Activated CD8-positive, alpha-beta T cell treated with anti-CD3 and anti-CD28 coated beads for 36 hours (primary cell): ENCODE results near the gene ADNP. TPM values are rescaled to one million over a fixed set of nuclear protein-coding genes. Genes with fewer than 3 reads are reported as not detected.

ENCODE experiments used
- ATAC-seq: fragments of 200-7000 bp; cut with Tn5 transposase; one replicate; pipeline ENCODE4 v1.10.0; 2021; ENCODE audit warnings: mild to moderate bottlenecking, moderate library complexity
- CTCF ChIA-PET: fragments of 350-600 bp; sonication (Branson Sonifier 250); formaldehyde crosslinking; loops from one replicate; lab custom pipeline; 2021; ENCODE audit warnings: antibody characterized with exemption; lab: Charles Lee
- POLR2A ChIA-PET: fragments of 350-600 bp; sonication (Branson Sonifier 250); formaldehyde crosslinking; loops from one replicate; lab custom pipeline; 2021; ENCODE audit warnings: antibody characterized with exemption; lab: Charles Lee
- DNase-seq: peaks from one replicate; pipeline ENCODE4 v3.0.0-alpha.2; 2020
- H3K27ac Mint-ChIP-seq: one replicate; pipeline ENCODE4 v1.8.0; 2021; ENCODE audit warnings: mild to moderate bottlenecking, mixed read lengths
- H3K27me3 Mint-ChIP-seq: one replicate; pipeline ENCODE4 v1.8.0; 2021; ENCODE audit warnings: mixed read lengths
- H3K36me3 Mint-ChIP-seq: one replicate; pipeline ENCODE4 v1.8.0; 2021; ENCODE audit warnings: low read depth, mixed read lengths
- H3K4me1 Mint-ChIP-seq: one replicate; pipeline ENCODE4 v1.8.0; 2021; ENCODE audit warnings: low read depth, mixed read lengths
- H3K4me3 Mint-ChIP-seq: one replicate; pipeline ENCODE4 v1.8.0; 2021; ENCODE audit warnings: mild to moderate bottlenecking, moderate library complexity, mixed read lengths
- H3K9me3 Mint-ChIP-seq: one replicate; pipeline ENCODE4 v1.8.0; 2021; ENCODE audit warnings: mixed read lengths
- intact Hi-C: fragments of 100-400 bp; cut with micrococcal nuclease; formaldehyde crosslinking; loops from one replicate; pipeline ENCODE4 v1.10.0; 2022
- total RNA-seq, 2 experiments: library from RNA; stranded (reverse); gene quantifications; one replicate each; pipeline ENCODE4 v1.2.3, GENCODE V29; 2021
- TF ChIP-seq, protein P1 (sequence below): fragments of 200-600 bp; IDR thresholded peaks from one replicate; pipeline ENCODE4 v1.8.0; 2022; ENCODE audit warnings: antibody characterized with exemption, mild to moderate bottlenecking

Gene ADNP
- total RNA-seq, 2 experiments from 2014 or later, result 58.9 to 60.0 TPM

DNA sequence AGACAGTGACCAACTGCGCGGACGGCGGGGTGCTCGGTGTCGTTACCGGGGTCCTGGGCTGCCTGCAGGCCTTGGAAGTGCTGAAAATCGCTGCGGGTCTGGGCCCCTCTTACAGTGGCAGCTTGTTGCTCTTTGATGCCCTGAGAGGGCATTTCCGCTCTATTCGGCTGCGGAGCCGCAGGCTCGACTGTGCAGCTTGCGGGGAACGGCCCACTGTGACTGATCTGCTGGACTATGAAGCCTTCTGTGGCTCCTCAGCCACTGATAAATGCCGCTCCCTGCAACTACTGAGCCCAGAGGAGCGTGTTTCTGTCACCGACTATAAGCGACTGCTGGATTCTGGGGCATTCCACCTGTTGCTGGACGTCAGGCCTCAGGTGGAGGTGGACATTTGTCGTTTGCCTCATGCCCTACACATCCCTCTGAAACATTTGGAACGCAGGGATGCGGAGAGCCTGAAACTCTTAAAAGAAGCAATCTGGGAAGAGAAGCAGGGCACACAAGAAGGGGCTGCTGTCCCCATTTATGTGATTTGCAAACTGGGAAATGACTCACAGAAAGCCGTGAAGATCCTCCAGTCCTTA is 28.4 kb upstream of the ADNP start:
- peaks cover 28% of the 10 kb centered on the region for H3K36me3 Mint-ChIP-seq
- peak overlapping the region; percentile 96 for H3K4me3 Mint-ChIP-seq
- H3K27me3 Mint-ChIP-seq, result no peaks in the 10 kb centered on the region
- TF ChIP-seq, protein P1, sequence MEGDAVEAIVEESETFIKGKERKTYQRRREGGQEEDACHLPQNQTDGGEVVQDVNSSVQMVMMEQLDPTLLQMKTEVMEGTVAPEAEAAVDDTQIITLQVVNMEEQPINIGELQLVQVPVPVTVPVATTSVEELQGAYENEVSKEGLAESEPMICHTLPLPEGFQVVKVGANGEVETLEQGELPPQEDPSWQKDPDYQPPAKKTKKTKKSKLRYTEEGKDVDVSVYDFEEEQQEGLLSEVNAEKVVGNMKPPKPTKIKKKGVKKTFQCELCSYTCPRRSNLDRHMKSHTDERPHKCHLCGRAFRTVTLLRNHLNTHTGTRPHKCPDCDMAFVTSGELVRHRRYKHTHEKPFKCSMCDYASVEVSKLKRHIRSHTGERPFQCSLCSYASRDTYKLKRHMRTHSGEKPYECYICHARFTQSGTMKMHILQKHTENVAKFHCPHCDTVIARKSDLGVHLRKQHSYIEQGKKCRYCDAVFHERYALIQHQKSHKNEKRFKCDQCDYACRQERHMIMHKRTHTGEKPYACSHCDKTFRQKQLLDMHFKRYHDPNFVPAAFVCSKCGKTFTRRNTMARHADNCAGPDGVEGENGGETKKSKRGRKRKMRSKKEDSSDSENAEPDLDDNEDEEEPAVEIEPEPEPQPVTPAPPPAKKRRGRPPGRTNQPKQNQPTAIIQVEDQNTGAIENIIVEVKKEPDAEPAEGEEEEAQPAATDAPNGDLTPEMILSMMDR, result no peak
- ATAC-seq (no peak), DNase-seq (no peak)
- peaks cover 41% of the 10 kb centered on the region for H3K4me1 Mint-ChIP-seq
- intact Hi-C loops, result no loop called here
- ChIA-PET POLR2A (interaction anchor here (1.7 to 3.4 kb wide), 3 partner anchors 9 to 28 kb away, joined by 5 to 85 read pairs (median 7); partner anchors contain the start of gene ADNP), CTCF (interaction anchor here (2.1 to 3.5 kb wide), 4 partner anchors 14 to 165 kb away, joined by 7 to 23 read pairs (median 12); partner anchors contain the start of gene BCAS4)
- peak overlapping the region; percentile 100 for H3K27ac Mint-ChIP-seq
- H3K9me3 Mint-ChIP-seq, result no peaks in the 10 kb centered on the region

GRCh38 chr20:50958615-50959542 is 27.6 kb upstream of the ADNP start, which contains the start of gene MOCS3:
MOCS3 (plus strand) TSS chr20:50958818; CDS start chr20:50958843, 25 bp downstream.
- ChIA-PET CTCF (interaction anchor here (0.6 to 3.5 kb wide), 13 partner anchors 13 to 170 kb away, joined by 3 to 23 read pairs (median 7); partner anchors contain the start of genes ADNP and BCAS4), POLR2A (interaction anchor here (0.6 to 3.4 kb wide), 20 partner anchors 10 to 642 kb away, joined by 3 to 85 read pairs (median 4); partner anchors contain the start of genes ADNP, BCAS4 and PARD6B)
- ATAC-seq (peak; percentile 84), DNase-seq (peak; percentile 85)
- intact Hi-C loops, result no loop called here
- peaks cover 28% of the 10 kb centered on the region for H3K36me3 Mint-ChIP-seq
- no peaks in the 10 kb centered on the region for H3K27me3 Mint-ChIP-seq
- no peaks in the 10 kb centered on the region for H3K9me3 Mint-ChIP-seq
- TF ChIP-seq, protein P1, result no peak
- H3K27ac Mint-ChIP-seq, result peak within 1 kb of the TSS; percentile 100
- H3K4me3 Mint-ChIP-seq, result peak within 1 kb of the TSS; percentile 96
- H3K4me1 Mint-ChIP-seq, result peaks cover 48% of the 10 kb centered on the region

DNA sequence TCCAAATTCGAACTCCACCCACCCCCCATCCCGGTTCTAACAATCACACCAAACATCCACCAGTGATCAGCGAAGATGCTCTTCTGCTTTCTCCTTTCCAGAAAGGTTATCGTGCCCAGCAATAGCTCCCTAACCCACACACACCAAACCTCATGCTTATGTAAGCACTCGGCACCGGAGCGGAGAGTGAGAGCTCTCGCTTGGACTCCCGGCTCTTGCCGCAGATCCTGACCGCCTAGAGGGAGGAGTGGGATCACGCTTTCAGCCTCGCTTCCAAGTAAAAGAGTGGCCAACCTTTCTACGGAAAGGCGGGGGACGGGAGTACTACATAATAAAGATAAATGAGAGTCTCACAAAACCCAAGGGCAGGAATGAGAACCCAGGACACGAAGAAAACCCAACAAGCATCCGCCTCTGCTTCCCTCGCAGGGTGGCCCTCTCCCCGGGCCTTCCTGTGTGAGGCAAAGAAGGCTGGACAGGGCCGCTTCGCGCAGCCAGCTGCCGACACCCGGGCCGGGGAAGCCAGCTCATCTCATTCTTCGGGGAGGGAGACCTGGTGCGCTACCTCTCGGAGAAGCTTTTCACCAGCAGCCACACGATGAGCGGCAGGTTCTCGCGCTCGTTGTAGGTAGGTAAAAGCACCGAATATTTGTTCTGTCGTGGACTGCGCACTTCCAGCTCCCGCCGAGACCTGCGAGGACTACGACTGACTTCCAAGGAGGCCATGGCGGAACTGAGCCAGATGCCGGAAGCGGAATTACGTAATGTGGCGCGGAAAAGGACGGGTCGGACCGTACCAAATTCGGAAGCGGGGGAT is 26.8 kb upstream of the ADNP start, which contains the start of gene DPM1:
DPM1 (minus strand) TSS at position 735 of the 817 bp plus-strand sequence; CDS start at position 726, 9 bp downstream.
- Mint-ChIP-seq H3K27me3 (no peaks in the 10 kb centered on the region), H3K4me3 (peak within 1 kb of the TSS; percentile 96), H3K36me3 (peaks cover 36% of the 10 kb centered on the region), H3K9me3 (no peaks in the 10 kb centered on the region), H3K27ac (peak within 1 kb of the TSS; percentile 100), H3K4me1 (peaks cover 56% of the 10 kb centered on the region)
- ChIA-PET CTCF (interaction anchor here (0.6 to 3.5 kb wide), 13 partner anchors 13 to 170 kb away, joined by 3 to 23 read pairs (median 7); partner anchors contain the start of genes ADNP and BCAS4), POLR2A (interaction anchor here (0.6 to 3.4 kb wide), 25 partner anchors 8 to 641 kb away, joined by 3 to 85 read pairs (median 4); partner anchors contain the start of genes ADNP, BCAS4 and PARD6B)
- peak; percentile 81 for ATAC-seq
- TF ChIP-seq, protein P1, result no peak
- DNase-seq, result peak; percentile 91
- intact Hi-C loops, result no loop called here

DNA sequence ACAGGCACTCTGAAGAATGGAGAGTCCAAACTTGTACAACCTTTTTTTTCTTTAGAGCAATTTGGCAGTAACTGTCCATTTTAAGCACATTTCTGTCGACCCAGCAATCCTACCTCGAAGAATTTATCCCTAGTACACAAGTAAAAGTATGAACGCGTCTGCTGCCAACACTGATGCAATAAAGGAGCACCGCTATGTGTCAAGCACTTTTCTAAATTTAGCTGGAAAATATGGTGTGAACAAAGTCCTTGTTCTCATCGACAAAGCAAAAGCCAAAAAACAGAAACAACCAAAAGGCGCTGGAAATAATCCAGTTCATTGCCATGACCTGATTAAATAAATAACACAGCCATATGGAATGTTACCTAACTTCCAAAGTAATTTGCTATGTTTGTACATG is 26.0 kb upstream of the ADNP start:
- no peaks in the 10 kb centered on the region for H3K9me3 Mint-ChIP-seq

More for the DNA sequence above, 26.0 kb upstream of the ADNP start:
- TF ChIP-seq, protein P1, result no peak
- H3K36me3 Mint-ChIP-seq, result peaks cover 36% of the 10 kb centered on the region
- POLR2A ChIA-PET, result interaction anchor here (0.7 to 3.4 kb wide), 9 partner anchors 10 to 226 kb away, joined by 3 to 85 read pairs (median 6); partner anchors contain the start of genes ADNP, BCAS4 and PARD6B
- peak overlapping the region; percentile 96 for H3K4me3 Mint-ChIP-seq
- intact Hi-C loops, result no loop called here
- peak overlapping the region; percentile 100 for H3K27ac Mint-ChIP-seq
- peaks cover 55% of the 10 kb centered on the region for H3K4me1 Mint-ChIP-seq
- no peaks in the 10 kb centered on the region for H3K27me3 Mint-ChIP-seq
- ATAC-seq (no peak), DNase-seq (no peak)
- CTCF ChIA-PET, result interaction anchor here (0.7 to 3.5 kb wide), 9 partner anchors 12 to 166 kb away, joined by 3 to 22 read pairs (median 8); partner anchors contain the start of gene ADNP
